NCI-H146 (cell line): ENCODE data around the gene ZNF169.
"Not testable (repeated sequence)": the region's sequence is repeated elsewhere in the genome, so short reads cannot be mapped to it uniquely, and the experiment has no call there.

ENCODE experiments used
- DNase-seq: peaks from one replicate; lab custom pipeline; 2025; lab: John Stamatoyannopoulos, UW

ZNF169 gene

DNA sequence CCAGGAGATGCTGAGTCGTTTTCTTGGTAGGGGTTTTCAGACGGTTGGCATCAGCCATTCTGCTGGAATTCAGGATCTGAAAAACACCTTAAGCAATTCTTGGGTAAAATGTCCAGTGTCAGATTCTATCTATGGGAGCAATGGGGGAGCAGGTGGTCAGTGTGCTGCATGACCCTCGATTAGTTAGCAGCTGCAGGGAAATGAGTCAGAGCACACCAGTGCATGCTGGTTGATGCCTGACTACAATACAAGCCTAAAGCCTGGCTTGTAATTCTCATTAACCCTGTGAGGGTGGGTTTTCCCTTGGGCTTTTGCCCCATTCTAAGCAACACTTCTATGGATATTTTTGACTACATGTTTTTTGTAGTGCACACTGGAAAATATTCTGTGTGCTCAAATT is 89.7 kb downstream of the ZNF169 start:
- not testable (repeated sequence) for DNase-seq
